H1 (cell line): ENCODE measurements around the gene TMEM156. TPM values are rescaled to one million over a fixed set of nuclear protein-coding genes. Genes with fewer than 3 reads are reported as not detected.

Source experiments
- BCL11A ChIP-seq, 2 experiments: IDR thresholded peaks; one replicate each; pipeline ENCODE4 v1.6.1; 2011; ENCODE audit warnings: low read depth in 2 of 2, low read length in 2 of 2, mild to moderate bottlenecking in 2 of 2
- POLR2AphosphoS5 ChIP-seq: IDR thresholded peaks from 2 replicates; pipeline ENCODE4 v1.6.1; 2011; ENCODE audit warnings: low read depth, low read length
- polyA plus RNA-seq, 7 experiments: library from polyadenylated mRNA; depleted of rRNA in 3 of 7; stranded (reverse) in 5 of 7; unstranded in 2 of 7; fragments of >200 nt in 5 of 7; fragments of 200-250 nt in 2 of 7; gene quantifications; 1 replicate in 5 of 7; 2 replicates in 1 of 7; 4 replicates in 1 of 7; pipeline versions ENCODE4 v1.2.1 to v1.2.3, GENCODE V29; 2011 to 2013; ENCODE audit warnings: missing spikeins in 2 of 7, mixed read lengths in 2 of 7
- total RNA-seq: library from RNA; stranded (reverse); fragmentation: NEBNext Ultra II Directional; extraction: Animal tissue kit (Norgen Biotek cat#: 25700); gene quantifications from 2 replicates; pipeline ENCODE4 v1.2.1, GENCODE V29; 2021

TMEM156 gene
- total and polyA plus RNA-seq, 2 of the 8 experiments (the other 6 are each of a cell fraction or from before 2014, with no cell fraction given) = not detected

DNA sequence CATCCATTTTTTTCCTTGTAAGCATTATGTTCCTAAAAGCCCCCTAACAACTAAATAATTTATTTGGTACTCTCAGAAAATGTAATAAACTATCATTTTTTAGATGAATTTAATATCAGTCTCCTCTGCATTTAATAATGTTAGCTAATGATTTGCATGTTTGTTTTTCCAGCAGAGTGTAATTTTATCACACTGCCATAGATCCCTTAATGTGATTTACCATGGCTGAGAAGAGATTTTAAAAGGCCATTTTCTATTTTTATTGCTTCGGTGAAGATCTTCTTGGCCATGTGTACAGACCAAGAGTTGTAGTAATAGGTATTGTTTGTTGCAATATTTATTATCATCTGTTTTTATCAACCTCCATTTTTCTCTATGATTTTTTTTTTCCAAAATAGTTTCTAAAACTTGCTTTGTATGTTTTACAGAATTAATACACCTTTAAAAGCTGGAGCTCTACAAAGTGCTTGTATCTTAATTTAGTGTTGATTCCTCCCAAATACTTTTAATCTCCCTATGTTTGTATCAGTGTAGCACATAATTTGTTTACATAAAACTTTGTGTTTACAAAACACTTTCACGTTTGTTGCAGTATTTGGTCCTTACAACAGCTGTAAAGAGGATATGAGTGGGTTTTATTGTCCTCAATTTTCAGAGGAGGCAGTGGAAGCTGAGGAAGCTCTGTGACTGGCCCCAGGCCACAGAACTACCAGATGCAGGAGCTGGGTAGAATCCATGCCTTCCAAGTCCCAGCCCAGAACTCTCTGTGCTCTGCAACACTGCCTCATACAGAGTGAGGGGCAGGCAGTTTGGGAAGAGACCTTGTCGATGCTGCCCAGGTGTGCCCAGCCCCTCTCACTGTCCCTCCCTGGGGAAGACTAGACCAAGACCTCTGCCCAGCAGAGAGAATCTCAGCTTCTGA is 106.5 kb downstream of the TMEM156 start (continued):
- TF ChIP-seq BCL11A (IDR thresholded peaks at IDR 0.05; ENCODE audit: low read depth in 2 of 2, low read length in 2 of 2) (no peak), POLR2AphosphoS5 (no peak)
